HG03342 (cell line): Measurements from ENCODE around the gene SSPN.

ENCODE experiments used
- ATAC-seq: cut with Tn5 transposase; IDR thresholded peaks from one replicate; pipeline ENCODE4 v1.9.1; 2021; ENCODE audit warnings: mild to moderate bottlenecking, moderate library complexity; ENCODE audit not compliant: unreplicated experiment

The SSPN gene

GRCh38 chr12:26255893-26256645 is 60.7 kb downstream of the SSPN start:
- no peak for ATAC-seq

DNA sequence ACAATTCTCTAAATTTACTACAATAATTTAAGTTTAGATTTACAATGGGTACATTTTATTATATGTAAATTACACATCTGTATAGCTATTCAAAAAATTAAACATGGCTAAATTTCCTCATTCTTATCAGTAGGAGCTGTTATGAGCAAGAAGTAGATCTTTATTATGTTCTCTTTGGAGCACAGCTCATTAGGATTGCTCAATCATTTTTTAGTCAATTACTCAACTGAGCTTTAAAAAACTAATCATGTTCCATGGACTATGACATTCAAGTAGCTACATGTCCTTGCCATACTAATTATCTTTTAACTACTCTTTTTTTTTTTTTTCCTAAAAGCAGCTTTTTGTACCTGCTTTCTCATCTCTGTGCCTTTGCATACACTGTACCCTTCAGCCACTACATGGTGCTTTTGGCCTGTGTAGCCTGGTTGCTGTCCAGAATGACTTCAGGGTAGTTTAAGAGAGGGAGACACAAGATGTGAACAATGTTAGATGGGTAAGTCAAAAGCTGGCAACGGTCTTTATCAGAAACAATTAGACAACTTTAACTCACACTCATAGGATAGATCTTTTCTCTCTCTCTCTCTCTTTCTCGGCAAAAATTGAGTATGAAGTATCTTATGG is 69.0 kb downstream of the SSPN start:
- ATAC-seq: no peak

DNA sequence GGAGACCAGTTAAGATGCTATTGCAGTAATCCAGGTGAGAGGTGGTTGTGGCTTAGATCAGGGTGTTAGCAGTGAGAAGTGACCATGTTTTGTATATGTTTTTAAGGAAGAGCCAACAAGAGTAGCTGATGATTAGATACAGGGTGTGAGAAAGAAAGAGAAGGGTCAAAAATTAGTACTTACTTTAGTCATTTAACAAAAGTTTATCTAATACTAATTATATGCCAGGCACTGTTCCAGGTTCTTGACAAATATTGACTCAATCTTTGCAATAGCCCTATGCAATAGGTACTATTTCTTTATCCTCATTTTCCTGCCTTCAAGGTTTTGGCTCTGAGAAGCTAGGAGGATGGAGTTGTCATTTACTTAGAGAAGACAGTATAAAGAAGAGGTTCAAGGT is 70.2 kb downstream of the SSPN start:
- ATAC-seq: no peak

GRCh38 chr12:26266881-26267280 is 71.5 kb downstream of the SSPN start:
- no peak for ATAC-seq

DNA sequence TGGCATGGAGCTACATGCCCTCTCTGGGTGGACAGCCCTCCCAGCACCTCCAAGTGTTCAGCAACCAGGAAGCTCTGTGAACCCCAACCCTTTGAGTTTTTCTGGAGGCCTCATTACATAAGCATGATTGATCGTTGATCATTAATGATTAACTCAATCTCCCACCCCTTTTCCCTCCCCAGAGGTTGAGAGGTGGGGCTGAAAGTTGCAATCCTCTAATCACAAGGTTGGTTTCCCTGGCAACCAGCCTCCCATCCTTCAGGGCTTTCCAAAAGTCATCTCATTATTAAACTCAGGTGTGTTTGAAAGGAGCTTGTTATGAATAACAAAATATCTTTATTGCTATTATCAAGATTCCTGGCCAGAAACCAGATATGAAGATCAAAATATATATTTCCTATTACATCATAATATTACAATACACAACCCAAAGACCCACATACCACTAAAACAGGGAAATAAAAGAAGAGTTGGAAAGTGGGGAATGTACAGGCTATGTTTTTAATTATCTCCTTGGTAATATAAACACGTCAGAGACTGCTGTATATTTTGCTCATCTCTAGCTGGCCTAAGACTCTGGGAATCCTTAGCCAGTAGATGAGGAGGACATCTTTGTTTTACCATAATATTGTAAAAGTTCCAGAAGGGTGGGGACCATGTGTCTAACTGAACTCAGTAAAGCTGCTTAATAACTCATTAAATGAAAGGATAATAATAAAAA is 73.6 kb downstream of the SSPN start:
- ATAC-seq: no peak

DNA sequence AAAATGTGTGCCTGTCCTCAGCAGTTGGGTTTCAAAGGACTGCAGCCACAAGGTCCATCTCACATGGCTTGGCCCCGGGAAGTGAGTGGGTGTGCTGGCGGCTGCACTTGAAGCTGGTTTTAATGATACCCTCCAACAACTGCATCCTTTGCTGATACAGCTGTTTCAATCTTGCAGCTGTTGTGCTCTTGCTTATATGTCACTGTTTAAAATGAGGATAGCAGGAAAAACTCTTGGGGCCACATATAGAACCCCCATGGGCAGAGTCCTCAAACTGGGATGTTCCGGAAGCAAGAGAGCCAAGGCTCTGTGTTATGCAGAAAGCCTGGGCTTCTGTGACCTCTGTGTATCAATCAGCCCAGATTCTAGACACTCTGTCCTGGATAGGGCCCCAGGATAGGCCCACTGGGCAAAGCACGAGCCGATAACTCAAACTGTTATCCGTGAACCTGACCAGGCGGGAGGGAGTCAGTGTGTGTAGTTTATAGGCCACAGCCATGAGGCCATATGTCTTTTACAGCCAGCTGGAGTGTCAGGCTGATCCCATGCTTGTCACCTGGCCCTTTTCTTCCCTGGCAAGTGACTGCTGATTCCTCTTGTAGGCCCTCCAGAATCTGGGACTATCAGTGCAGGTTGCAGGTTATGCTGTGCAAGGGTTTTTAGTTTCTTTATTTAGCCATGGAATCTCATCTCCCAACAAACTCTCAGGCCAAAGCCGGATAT is 74.3 kb downstream of the SSPN start:
- ATAC-seq: no peak

DNA sequence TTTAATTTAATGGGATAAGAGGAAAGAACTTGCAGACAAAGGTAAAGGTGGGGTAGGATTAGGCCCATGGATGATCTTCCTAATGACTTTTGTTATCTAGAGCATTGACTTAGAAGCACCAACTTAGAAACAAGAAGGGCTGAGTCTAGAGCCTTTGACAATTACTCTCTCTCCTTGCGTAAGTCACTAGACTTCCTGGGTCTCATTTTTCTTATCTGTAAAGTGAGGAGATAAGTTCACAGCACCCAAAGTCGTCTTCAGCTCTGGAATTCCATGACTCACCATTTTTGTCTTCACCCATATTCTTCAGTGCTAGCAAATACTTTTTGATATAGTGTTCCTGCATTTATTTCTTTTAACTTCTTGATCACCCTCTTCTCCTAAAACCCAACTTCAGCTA is 75.7 kb downstream of the SSPN start:
- no peak for ATAC-seq

GRCh38 chr12:26271889-26272492 is 76.6 kb downstream of the SSPN start:
- ATAC-seq: no peak

GRCh38 chr12:26272851-26273250 is 77.5 kb downstream of the SSPN start:
- no peak for ATAC-seq

DNA sequence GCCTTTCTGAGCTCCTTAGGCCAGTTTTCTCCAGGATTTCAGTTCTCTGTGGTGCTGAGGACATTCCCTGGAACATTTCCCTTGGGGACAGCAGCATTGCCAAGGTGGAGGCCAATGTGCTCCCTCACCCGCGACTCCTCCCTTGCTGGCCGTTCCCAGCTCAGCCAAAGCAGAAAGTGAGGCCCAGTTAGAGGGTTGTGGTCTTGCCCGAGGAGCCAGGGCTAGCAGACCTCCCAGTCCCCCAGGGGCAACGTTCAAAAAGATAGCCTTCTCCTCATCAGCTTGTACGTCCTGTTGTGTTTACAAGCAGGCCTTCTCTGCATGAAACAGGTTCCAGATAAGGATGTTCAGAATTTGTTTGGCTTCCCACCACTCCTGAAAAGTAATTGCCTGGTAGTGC is 78.4 kb downstream of the SSPN start:
- no peak for ATAC-seq

DNA sequence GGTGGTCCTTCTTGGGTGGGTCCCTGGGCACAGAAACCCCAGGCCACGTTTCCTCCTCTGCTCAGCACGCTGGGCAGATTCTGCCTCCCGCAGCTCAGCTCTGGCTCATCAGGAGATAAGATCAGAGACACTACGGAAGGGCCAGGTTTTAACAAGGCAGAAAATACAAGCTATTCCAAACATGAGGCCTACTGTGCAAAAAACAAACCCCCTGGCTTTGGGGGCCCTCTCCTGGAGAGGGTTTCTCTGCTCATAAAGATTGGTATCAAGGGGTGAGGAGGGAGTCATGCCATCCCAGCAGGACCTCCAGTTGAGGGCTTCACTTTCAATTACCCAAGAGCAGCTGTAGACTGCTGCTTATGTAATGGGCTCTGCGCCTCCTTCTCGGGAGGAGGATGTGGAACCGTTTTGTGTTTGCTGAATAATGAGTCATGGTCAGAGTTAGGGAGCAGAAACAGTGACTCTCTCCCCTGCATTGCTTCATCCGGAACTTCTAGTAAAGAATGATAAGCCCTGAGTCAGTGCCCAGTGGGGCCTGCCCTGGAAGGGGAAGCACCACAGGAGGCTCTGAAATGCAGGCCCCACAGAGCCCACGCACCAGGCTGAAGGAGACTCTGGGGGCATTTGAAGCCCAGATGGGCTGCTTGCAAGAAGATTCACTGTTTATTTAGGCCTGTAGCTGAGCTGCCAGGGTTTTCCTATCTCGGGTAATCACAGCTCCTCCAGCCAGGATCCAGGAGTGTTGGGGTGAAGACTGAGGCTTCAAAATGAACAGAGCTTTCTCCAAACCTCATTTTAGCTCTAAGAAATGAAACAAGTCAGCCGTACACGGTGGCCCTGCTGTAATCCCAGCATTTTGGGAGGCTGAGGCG is 79.3 kb downstream of the SSPN start:
- ATAC-seq: peak; percentile 93

GRCh38 chr12:26275313-26276131 is 80.1 kb downstream of the SSPN start:
- ATAC-seq: no peak

- no peak for ATAC-seq
These were observed 81.3 kb downstream of the SSPN start for GRCh38 chr12:26276709-26277108.

GRCh38 chr12:26277506-26278246 is 82.3 kb downstream of the SSPN start:
- ATAC-seq: no peak

DNA sequence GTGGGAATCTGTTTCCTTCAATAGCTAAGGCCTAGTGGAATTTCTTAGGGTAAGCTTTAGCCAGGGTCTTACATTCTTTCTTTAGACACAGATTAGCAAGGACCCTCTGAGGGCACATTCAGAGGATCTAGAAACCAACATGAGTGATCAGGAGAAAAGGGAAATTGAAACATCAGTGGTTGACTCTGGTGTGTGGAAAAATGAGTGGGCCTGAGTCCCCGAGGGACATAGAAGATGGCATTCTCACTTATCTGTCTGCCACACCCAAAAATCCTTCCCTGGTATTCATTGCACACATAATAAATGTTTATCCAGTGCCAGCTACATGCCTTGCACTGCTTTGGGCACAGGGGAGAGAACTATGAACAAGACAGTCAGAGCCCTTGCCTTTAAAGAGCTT is 82.9 kb downstream of the SSPN start:
- ATAC-seq: no peak

- no peak for ATAC-seq
These were observed 83.3 kb downstream of the SSPN start for GRCh38 chr12:26278666-26279065.

- ATAC-seq: no peak
These were observed 83.7 kb downstream of the SSPN start for GRCh38 chr12:26279091-26279490.

GRCh38 chr12:26279908-26280307 is 84.5 kb downstream of the SSPN start:
- ATAC-seq: no peak

GRCh38 chr12:26280869-26281268 is 85.5 kb downstream of the SSPN start:
- ATAC-seq: no peak
